Spleen (tissue), 7 donors: ENCODE measurements around the gene NRDC.

Experiments
- POLR2A ChIP-seq, 3 donors: fragments of 450-650 bp; IDR thresholded peaks; one replicate each; pipeline ENCODE4 v1.5.1; 2017; ENCODE audit warnings: antibody characterized with exemption in 3 of 3, mild to moderate bottlenecking in 1 of 3
- POLR2AphosphoS5 ChIP-seq, 3 donors: sonication (generic); formaldehyde crosslinking; IDR thresholded peaks; one replicate each; pipeline ENCODE4 v1.5.1; 2017; ENCODE audit warnings: antibody characterized with exemption in 3 of 3
- TF ChIP-seq, protein P1 (sequence below), 11 experiments: fragments of 200-600 bp in 7 of 11; fragments of 450-650 bp in 4 of 11; sonication (generic) in 4 of 11; IDR thresholded peaks in 8 of 11; conservative IDR thresholded peaks in 3 of 11; 1 replicate in 7 of 11; 2 replicates in 4 of 11; pipeline versions ENCODE4 v1.4.0 to v1.8.0; 2016 to 2021; ENCODE audit warnings: antibody characterized with exemption in 11 of 11, inconsistent platforms in 4 of 11, mild to moderate bottlenecking in 1 of 11
- donor health status: DM: no; HTN: no; CAD: no; lungs with moderate emphysema.
- donor health status: DM: no; HTN: no; CAD: no.
- donor health status: DM: no; HTN: no; CAD: no.

DNA sequence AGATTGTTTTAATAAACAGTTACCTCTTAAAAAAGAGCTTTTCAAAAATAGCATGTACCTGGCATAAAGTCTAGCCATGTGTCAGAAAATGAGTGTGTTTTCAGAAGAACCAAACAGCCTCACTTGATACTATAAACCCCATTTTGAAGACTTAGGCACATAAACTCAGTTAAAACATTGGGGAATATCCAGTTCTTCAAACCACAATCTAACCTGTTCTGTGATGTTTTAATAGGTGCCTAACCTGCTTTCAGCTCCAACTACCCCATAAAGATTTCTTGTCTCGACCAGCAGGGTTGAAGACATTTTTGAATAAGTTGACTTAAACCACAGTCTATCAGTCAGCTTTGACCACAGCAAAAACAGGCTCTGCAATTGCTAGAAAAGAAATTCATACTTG, 41.3 kb downstream of the NRDC start:
- TF ChIP-seq, protein P1, sequence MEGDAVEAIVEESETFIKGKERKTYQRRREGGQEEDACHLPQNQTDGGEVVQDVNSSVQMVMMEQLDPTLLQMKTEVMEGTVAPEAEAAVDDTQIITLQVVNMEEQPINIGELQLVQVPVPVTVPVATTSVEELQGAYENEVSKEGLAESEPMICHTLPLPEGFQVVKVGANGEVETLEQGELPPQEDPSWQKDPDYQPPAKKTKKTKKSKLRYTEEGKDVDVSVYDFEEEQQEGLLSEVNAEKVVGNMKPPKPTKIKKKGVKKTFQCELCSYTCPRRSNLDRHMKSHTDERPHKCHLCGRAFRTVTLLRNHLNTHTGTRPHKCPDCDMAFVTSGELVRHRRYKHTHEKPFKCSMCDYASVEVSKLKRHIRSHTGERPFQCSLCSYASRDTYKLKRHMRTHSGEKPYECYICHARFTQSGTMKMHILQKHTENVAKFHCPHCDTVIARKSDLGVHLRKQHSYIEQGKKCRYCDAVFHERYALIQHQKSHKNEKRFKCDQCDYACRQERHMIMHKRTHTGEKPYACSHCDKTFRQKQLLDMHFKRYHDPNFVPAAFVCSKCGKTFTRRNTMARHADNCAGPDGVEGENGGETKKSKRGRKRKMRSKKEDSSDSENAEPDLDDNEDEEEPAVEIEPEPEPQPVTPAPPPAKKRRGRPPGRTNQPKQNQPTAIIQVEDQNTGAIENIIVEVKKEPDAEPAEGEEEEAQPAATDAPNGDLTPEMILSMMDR (IDR thresholded peaks at IDR 0.05 in 8 of 11, conservative IDR thresholded peaks at IDR 0.05 in 3 of 11), result no peak
- TF ChIP-seq POLR2A (IDR thresholded peaks at IDR 0.05), result no peak
- TF ChIP-seq POLR2AphosphoS5 (IDR thresholded peaks at IDR 0.05), result no peak
